Measurements from ENCODE around the gene CORO7.

GRCh38 chr16:4337540-4338088 is 78.8 kb downstream of the CORO7 start:
- no peak for TF ChIP-seq ZNF121 (CRISPR knock-in tag; conservative IDR thresholded peaks at IDR 0.05)
- no peak for TF ChIP-seq EP300 (IDR thresholded peaks at IDR 0.05; ENCODE audit: low read length)
- TF ChIP-seq CBFB (CRISPR knock-in tag; IDR thresholded peaks at IDR 0.05) = no peak
- no peak for TF ChIP-seq PKNOX1 (IDR thresholded peaks at IDR 0.05)
- TF ChIP-seq POLR2A (conservative IDR thresholded peaks at IDR 0.05) = no peak
- TF ChIP-seq ATF7 (IDR thresholded peaks at IDR 0.05) = no peak
- TF ChIP-seq ARNT (IDR thresholded peaks at IDR 0.05) = no peak
- no peak for TF ChIP-seq ZNF311 (CRISPR knock-in tag; IDR thresholded peaks at IDR 0.05)
- TF ChIP-seq ARID3B (CRISPR knock-in tag; IDR thresholded peaks at IDR 0.05; ENCODE audit: borderline replicate concordance) = no peak
- no peak for TF ChIP-seq NFE2L1 (tag; IDR thresholded peaks at IDR 0.05; ENCODE audit: borderline replicate concordance, low read depth)
- TF ChIP-seq CTCF (IDR thresholded peaks at IDR 0.05 in 2 of 3, conservative IDR thresholded peaks at IDR 0.05 in 1 of 3; ENCODE audit: insufficient read depth in 2 of 3, low read depth in 1 of 3, low read length in 3 of 3) = no peak
- TF ChIP-seq JUND (IDR thresholded peaks at IDR 0.05; ENCODE audit: borderline replicate concordance, low read depth, low read length) = no peak
- TF ChIP-seq JUND (tag; IDR thresholded peaks at IDR 0.05; ENCODE audit: borderline replicate concordance, low read depth, low read length) = no peak
- TF ChIP-seq NCOA1 (IDR thresholded peaks at IDR 0.05; ENCODE audit: low read depth) = no peak
- TF ChIP-seq FOXA1 (IDR thresholded peaks at IDR 0.05; ENCODE audit: borderline replicate concordance) = no peak

All from K562 (cell line).